ENCODE measurements around the gene DNALI1.

- TF ChIP-seq GLIS3 (CRISPR knock-in tag; IDR thresholded peaks at IDR 0.05), result no peak
- TF ChIP-seq ARNTL (CRISPR knock-in tag; IDR thresholded peaks at IDR 0.05; ENCODE audit: borderline replicate concordance, low read depth), result no peak
- TF ChIP-seq SNAI2 (CRISPR knock-in tag; IDR thresholded peaks at IDR 0.05), result no peak
- TF ChIP-seq CSRNP3 (CRISPR knock-in tag; IDR thresholded peaks at IDR 0.05), result no peak
- no peak for TF ChIP-seq ISL1 (CRISPR knock-in tag; IDR thresholded peaks at IDR 0.05)
- TF ChIP-seq RARB (CRISPR knock-in tag; IDR thresholded peaks at IDR 0.05), result no peak
- TF ChIP-seq ZFP3 (CRISPR knock-in tag; IDR thresholded peaks at IDR 0.05), result no peak
- TF ChIP-seq ZC3H10 (CRISPR knock-in tag; IDR thresholded peaks at IDR 0.05), result no peak
- no peak for TF ChIP-seq CSDC2 (CRISPR knock-in tag; IDR thresholded peaks at IDR 0.05)
- no peak for TF ChIP-seq ZNF8 (CRISPR knock-in tag; IDR thresholded peaks at IDR 0.05)
- TF ChIP-seq PATZ1 (CRISPR knock-in tag; IDR thresholded peaks at IDR 0.05; ENCODE audit: borderline replicate concordance), result no peak
- no peak for TF ChIP-seq CREB5 (CRISPR knock-in tag; IDR thresholded peaks at IDR 0.05; ENCODE audit: low read depth)
- no peak for TF ChIP-seq ESRRG (CRISPR knock-in tag; IDR thresholded peaks at IDR 0.05)
Observed at GRCh38 chr1:37515185-37516034, 41.3 kb upstream of the DNALI1 start.

All from SK-N-SH treated with all-trans-retinoic acid at 6 μM for 48 hours (cell line).